Measurements from ENCODE around the gene SPG7.
A peak's percentile ranks its signal among the peaks of the same experiment; 100 is the strongest.

The SPG7 gene

DNA sequence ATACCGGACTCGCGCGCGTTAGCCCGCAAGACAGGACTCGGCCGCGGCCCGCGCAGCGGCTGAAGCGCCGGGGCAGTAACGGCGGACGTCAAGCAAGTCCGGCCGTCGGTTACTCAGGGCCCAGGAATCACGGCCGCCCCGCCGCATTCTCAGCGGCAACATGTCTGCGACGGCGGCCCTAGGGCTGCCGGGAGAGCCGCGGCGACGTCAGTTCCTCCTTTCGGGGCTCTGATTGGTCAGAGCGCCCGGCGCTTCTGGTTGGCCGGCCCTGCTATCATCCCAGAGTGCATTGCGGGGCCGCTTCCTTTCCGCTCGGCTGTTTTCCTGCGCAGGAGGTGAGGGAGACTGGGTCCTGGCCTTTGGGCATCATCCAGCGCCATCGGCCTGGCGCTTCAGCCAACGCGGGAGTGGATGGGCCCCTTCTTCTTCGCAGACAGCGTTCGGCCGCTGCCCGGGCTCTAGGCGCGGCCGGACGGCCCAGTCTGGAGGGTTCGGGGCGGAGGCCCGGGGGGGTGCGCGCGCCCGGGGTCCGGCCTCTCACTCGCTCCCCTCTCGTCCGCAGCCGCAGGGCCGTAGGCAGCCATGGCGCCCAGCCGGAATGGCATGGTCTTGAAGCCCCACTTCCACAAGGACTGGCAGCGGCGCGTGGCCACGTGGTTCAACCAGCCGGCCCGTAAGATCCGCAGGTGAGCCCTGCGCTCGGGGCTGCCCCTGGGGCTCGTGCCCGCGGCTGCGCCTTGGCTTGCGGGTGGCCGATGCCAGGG is 52.4 kb downstream of the SPG7 start, which contains the start of gene RPL13 (continued):
- TF ChIP-seq ZNF174 (tag by site-specific recombination; IDR thresholded peaks at IDR 0.05) = no peak
- TF ChIP-seq, protein P1, sequence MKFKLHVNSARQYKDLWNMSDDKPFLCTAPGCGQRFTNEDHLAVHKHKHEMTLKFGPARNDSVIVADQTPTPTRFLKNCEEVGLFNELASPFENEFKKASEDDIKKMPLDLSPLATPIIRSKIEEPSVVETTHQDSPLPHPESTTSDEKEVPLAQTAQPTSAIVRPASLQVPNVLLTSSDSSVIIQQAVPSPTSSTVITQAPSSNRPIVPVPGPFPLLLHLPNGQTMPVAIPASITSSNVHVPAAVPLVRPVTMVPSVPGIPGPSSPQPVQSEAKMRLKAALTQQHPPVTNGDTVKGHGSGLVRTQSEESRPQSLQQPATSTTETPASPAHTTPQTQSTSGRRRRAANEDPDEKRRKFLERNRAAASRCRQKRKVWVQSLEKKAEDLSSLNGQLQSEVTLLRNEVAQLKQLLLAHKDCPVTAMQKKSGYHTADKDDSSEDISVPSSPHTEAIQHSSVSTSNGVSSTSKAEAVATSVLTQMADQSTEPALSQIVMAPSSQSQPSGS (tag by site-specific recombination; IDR thresholded peaks at IDR 0.05; ENCODE audit: low read depth) = 0 out of 2 replicates have a peak, but pooled peaks have one; percentile 14
- peak; percentile 33; the same call in 1 of the 2 replicates for TF ChIP-seq ZNF341 (tag by site-specific recombination; IDR thresholded peaks at IDR 0.05; ENCODE audit: low read depth)
- TF ChIP-seq ZNF530 (tag by site-specific recombination; IDR thresholded peaks at IDR 0.05; ENCODE audit: low read depth) = no peak
- TF ChIP-seq ZNF677 (tag by site-specific recombination; IDR thresholded peaks at IDR 0.05) = no peak
- no peak; the same call in none of the 2 replicates for TF ChIP-seq ZNF394 (tag by site-specific recombination; IDR thresholded peaks at IDR 0.05; ENCODE audit: borderline replicate concordance)
- TF ChIP-seq ZNF426 (tag by site-specific recombination; IDR thresholded peaks at IDR 0.05) = 0 out of 2 replicates have a peak, but pooled peaks have one; percentile 8
- no peak for TF ChIP-seq ZNF16 (tag by site-specific recombination; IDR thresholded peaks at IDR 0.05; ENCODE audit: low read depth)
- TF ChIP-seq ZNF776 (tag by site-specific recombination; IDR thresholded peaks at IDR 0.05; ENCODE audit: borderline replicate concordance) = peak; percentile 72; the same call in 1 of the 2 replicates
- TF ChIP-seq ZNF654 (tag by site-specific recombination; IDR thresholded peaks at IDR 0.05; ENCODE audit: low read depth) = no peak
- no peak for TF ChIP-seq ZNF830 (tag by site-specific recombination; IDR thresholded peaks at IDR 0.05; ENCODE audit: low read depth)
- no peak for TF ChIP-seq ZNF433 (tag by site-specific recombination; IDR thresholded peaks at IDR 0.05; ENCODE audit: low read depth)
- TF ChIP-seq, protein P2, sequence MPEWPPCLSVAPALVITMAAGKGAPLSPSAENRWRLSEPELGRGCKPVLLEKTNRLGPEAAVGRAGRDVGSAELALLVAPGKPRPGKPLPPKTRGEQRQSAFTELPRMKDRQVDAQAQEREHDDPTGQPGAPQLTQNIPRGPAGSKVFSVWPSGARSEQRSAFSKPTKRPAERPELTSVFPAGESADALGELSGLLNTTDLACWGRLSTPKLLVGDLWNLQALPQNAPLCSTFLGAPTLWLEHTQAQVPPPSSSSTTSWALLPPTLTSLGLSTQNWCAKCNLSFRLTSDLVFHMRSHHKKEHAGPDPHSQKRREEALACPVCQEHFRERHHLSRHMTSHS (tag by site-specific recombination; IDR thresholded peaks at IDR 0.05) = no peak
- TF ChIP-seq, protein P3, sequence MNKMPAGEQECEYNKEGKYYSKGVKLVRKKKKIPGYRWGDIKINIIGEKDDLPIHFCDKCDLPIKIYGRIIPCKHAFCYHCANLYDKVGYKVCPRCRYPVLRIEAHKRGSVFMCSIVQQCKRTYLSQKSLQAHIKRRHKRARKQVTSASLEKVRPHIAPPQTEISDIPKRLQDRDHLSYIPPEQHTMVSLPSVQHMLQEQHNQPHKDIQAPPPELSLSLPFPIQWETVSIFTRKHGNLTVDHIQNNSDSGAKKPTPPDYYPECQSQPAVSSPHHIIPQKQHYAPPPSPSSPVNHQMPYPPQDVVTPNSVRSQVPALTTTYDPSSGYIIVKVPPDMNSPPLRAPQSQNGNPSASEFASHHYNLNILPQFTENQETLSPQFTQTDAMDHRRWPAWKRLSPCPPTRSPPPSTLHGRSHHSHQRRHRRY (tag by site-specific recombination; IDR thresholded peaks at IDR 0.05) = no peak
- TF ChIP-seq, protein P4, sequence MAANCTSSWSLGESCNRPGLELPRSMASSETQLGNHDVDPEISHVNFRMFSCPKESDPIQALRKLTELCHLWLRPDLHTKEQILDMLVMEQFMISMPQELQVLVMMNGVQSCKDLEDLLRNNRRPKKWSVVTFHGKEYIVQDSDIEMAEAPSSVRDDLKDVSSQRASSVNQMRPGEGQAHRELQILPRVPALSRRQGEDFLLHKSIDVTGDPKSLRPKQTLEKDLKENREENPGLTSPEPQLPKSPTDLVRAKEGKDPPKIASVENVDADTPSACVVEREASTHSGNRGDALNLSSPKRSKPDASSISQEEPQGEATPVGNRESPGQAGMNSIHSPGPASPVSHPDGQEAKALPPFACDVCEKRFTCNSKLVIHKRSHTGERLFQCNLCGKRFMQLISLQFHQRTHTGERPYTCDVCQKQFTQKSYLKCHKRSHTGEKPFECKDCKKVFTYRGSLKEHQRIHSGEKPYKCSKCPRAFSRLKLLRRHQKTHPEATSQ (tag by site-specific recombination; IDR thresholded peaks at IDR 0.05) = no peak
- TF ChIP-seq, protein P5, sequence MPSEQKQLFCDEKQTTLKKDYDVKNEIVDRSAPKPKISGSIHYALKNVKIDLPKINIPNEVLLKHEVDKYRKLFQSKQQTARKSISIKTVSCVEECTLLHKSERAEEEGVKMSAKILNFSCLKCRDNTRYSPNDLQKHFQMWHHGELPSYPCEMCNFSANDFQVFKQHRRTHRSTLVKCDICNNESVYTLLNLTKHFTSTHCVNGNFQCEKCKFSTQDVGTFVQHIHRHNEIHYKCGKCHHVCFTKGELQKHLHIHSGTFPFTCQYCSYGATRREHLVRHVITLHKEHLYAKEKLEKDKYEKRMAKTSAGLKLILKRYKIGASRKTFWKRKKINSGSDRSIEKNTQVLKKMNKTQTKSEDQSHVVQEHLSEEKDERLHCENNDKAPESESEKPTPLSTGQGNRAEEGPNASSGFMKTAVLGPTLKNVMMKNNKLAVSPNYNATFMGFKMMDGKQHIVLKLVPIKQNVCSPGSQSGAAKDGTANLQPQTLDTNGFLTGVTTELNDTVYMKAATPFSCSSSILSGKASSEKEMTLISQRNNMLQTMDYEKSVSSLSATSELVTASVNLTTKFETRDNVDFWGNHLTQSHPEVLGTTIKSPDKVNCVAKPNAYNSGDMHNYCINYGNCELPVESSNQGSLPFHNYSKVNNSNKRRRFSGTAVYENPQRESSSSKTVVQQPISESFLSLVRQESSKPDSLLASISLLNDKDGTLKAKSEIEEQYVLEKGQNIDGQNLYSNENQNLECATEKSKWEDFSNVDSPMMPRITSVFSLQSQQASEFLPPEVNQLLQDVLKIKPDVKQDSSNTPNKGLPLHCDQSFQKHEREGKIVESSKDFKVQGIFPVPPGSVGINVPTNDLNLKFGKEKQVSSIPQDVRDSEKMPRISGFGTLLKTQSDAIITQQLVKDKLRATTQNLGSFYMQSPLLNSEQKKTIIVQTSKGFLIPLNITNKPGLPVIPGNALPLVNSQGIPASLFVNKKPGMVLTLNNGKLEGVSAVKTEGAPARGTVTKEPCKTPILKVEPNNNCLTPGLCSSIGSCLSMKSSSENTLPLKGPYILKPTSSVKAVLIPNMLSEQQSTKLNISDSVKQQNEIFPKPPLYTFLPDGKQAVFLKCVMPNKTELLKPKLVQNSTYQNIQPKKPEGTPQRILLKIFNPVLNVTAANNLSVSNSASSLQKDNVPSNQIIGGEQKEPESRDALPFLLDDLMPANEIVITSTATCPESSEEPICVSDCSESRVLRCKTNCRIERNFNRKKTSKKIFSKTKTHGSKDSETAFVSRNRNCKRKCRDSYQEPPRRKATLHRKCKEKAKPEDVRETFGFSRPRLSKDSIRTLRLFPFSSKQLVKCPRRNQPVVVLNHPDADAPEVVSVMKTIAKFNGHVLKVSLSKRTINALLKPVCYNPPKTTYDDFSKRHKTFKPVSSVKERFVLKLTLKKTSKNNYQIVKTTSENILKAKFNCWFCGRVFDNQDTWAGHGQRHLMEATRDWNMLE (tag by site-specific recombination; conservative IDR thresholded peaks at IDR 0.05; ENCODE audit: low read depth) = peak; percentile 54; the same call in 1 of the 2 replicates
- TF ChIP-seq ZFP37 (tag by site-specific recombination; IDR thresholded peaks at IDR 0.05) = 0 out of 2 replicates have a peak, but pooled peaks have one; percentile 36
- no peak for TF ChIP-seq ZNF621 (tag by site-specific recombination; IDR thresholded peaks at IDR 0.05)
- TF ChIP-seq ZNF184 (tag by site-specific recombination; IDR thresholded peaks at IDR 0.05) = no peak
- no peak for TF ChIP-seq ZNF473 (tag by site-specific recombination; IDR thresholded peaks at IDR 0.05)
- TF ChIP-seq GLI2 (tag by site-specific recombination; IDR thresholded peaks at IDR 0.05; ENCODE audit: borderline replicate concordance, low read depth) = no peak
- TF ChIP-seq ZSCAN16 (tag by site-specific recombination; IDR thresholded peaks at IDR 0.05) = no peak
- TF ChIP-seq, protein P6, sequence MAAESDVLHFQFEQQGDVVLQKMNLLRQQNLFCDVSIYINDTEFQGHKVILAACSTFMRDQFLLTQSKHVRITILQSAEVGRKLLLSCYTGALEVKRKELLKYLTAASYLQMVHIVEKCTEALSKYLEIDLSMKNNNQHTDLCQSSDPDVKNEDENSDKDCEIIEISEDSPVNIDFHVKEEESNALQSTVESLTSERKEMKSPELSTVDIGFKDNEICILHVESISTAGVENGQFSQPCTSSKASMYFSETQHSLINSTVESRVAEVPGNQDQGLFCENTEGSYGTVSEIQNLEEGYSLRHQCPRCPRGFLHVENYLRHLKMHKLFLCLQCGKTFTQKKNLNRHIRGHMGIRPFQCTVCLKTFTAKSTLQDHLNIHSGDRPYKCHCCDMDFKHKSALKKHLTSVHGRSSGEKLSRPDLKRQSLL (tag by site-specific recombination; IDR thresholded peaks at IDR 0.05) = no peak; the same call in 1 of the 2 replicates
- TF ChIP-seq ZNF501 (tag by site-specific recombination; IDR thresholded peaks at IDR 0.05) = peak; percentile 71
- TF ChIP-seq, protein P7, sequence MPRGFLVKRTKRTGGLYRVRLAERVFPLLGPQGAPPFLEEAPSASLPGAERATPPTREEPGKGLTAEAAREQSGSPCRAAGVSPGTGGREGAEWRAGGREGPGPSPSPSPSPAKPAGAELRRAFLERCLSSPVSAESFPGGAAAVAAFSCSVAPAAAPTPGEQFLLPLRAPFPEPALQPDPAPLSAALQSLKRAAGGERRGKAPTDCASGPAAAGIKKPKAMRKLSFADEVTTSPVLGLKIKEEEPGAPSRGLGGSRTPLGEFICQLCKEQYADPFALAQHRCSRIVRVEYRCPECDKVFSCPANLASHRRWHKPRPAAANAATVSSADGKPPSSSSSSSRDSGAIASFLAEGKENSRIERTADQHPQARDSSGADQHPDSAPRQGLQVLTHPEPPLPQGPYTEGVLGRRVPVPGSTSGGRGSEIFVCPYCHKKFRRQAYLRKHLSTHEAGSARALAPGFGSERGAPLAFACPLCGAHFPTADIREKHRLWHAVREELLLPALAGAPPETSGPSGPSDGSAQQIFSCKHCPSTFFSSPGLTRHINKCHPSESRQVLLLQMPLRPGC (tag by site-specific recombination; IDR thresholded peaks at IDR 0.05) = no peak
- TF ChIP-seq ZNF132 (tag by site-specific recombination; IDR thresholded peaks at IDR 0.05; ENCODE audit: borderline replicate concordance) = no peak

All from HEK293 (cell line).